ENCODE data around the gene SLC35E2B.
"Not testable (repeated sequence)": the region's sequence is repeated elsewhere in the genome, so short reads cannot be mapped to it uniquely, and the experiment has no call there.

Gene SLC35E2B

GRCh38 chr1:1692714-1693647, at the start of gene SLC35E2B:
TSS of gene SLC35E2B (minus strand) at chr1:1692795. CDS start at chr1:1676699, 16,096 bp downstream.
- H3K9me3 Mint-ChIP-seq, H3K36me3 Mint-ChIP-seq, H3K4me1 Mint-ChIP-seq, H3K27me3 Mint-ChIP-seq: not testable (repeated sequence)
- Mint-ChIP-seq H3K27ac (peak within 1 kb of the TSS; percentile 63), H3K4me3 (peak within 1 kb of the TSS; percentile 76)
- DNase-seq (ENCODE audit: low spot score in 2 of 2) (peak; percentile 96 to 99), ATAC-seq (ENCODE audit: low read depth) (peak; percentile 76)

- H3K4me3 Mint-ChIP-seq; DNase-seq (ENCODE audit: low spot score in 2 of 2); H3K27ac Mint-ChIP-seq; ATAC-seq (ENCODE audit: low read depth); H3K4me1 Mint-ChIP-seq; H3K9me3 Mint-ChIP-seq; H3K27me3 Mint-ChIP-seq; H3K36me3 Mint-ChIP-seq: not testable (repeated sequence)
Measured at GRCh38 chr1:1741013-1741412, 48.4 kb upstream of the SLC35E2B start.

- not testable (repeated sequence) for H3K27ac Mint-ChIP-seq; H3K27me3 Mint-ChIP-seq; DNase-seq (ENCODE audit: low spot score in 2 of 2); H3K9me3 Mint-ChIP-seq; H3K4me3 Mint-ChIP-seq; H3K4me1 Mint-ChIP-seq; H3K36me3 Mint-ChIP-seq
- ATAC-seq (ENCODE audit: low read depth), result peak; percentile 53
Measured at GRCh38 chr1:1738799-1739337, 46.3 kb upstream of the SLC35E2B start.

GRCh38 chr1:1737675-1738590, 45.3 kb upstream of the SLC35E2B start:
- not testable (repeated sequence) for H3K4me3 Mint-ChIP-seq, H3K4me1 Mint-ChIP-seq, H3K27me3 Mint-ChIP-seq, H3K9me3 Mint-ChIP-seq, H3K36me3 Mint-ChIP-seq
- DNase-seq (ENCODE audit: low spot score in 2 of 2), result peak in 1 of 2 donors; percentile 27
- ATAC-seq (ENCODE audit: low read depth), result peak; percentile 72
- peak overlapping the region; percentile 24 for H3K27ac Mint-ChIP-seq

GRCh38 chr1:1732381-1732780, 39.8 kb upstream of the SLC35E2B start:
- Mint-ChIP-seq H3K4me1 (no peaks in the 10 kb centered on the region), H3K27me3 (no peaks in the 10 kb centered on the region), H3K27ac (no peak overlapping the region), H3K36me3 (peaks cover 6% of the 10 kb centered on the region), H3K4me3 (no peak overlapping the region), H3K9me3 (no peaks in the 10 kb centered on the region)
- DNase-seq (ENCODE audit: low spot score in 2 of 2), result no peak
- ATAC-seq (ENCODE audit: low read depth), result no peak

- H3K4me1 Mint-ChIP-seq, result no peaks in the 10 kb centered on the region
- ATAC-seq (ENCODE audit: low read depth) (no peak), DNase-seq (ENCODE audit: low spot score in 2 of 2) (no peak)
- H3K27ac Mint-ChIP-seq, result peak overlapping the region; percentile 35
- H3K9me3 Mint-ChIP-seq, result no peaks in the 10 kb centered on the region
- H3K27me3 Mint-ChIP-seq, result no peaks in the 10 kb centered on the region
- H3K36me3 Mint-ChIP-seq, result peaks cover 6% of the 10 kb centered on the region
- H3K4me3 Mint-ChIP-seq, result no peak overlapping the region
Measured at GRCh38 chr1:1730870-1731269, 38.3 kb upstream of the SLC35E2B start.

- not testable (repeated sequence) for H3K4me3 Mint-ChIP-seq; H3K27ac Mint-ChIP-seq; DNase-seq (ENCODE audit: low spot score in 2 of 2); H3K9me3 Mint-ChIP-seq; H3K27me3 Mint-ChIP-seq; ATAC-seq (ENCODE audit: low read depth); H3K4me1 Mint-ChIP-seq; H3K36me3 Mint-ChIP-seq
Measured at GRCh38 chr1:1730230-1730629, 37.6 kb upstream of the SLC35E2B start.

- not testable (repeated sequence) for H3K27ac Mint-ChIP-seq; H3K36me3 Mint-ChIP-seq; H3K9me3 Mint-ChIP-seq; ATAC-seq (ENCODE audit: low read depth); DNase-seq (ENCODE audit: low spot score in 2 of 2); H3K27me3 Mint-ChIP-seq; H3K4me1 Mint-ChIP-seq; H3K4me3 Mint-ChIP-seq
Measured at GRCh38 chr1:1729116-1729816, 36.7 kb upstream of the SLC35E2B start.

GRCh38 chr1:1728308-1729005, 35.9 kb upstream of the SLC35E2B start:
- not testable (repeated sequence) for H3K4me1 Mint-ChIP-seq; H3K27me3 Mint-ChIP-seq; DNase-seq (ENCODE audit: low spot score in 2 of 2); H3K9me3 Mint-ChIP-seq; H3K36me3 Mint-ChIP-seq; ATAC-seq (ENCODE audit: low read depth)
- H3K27ac Mint-ChIP-seq, result peak overlapping the region; percentile 41
- peak overlapping the region; percentile 43 for H3K4me3 Mint-ChIP-seq

- H3K9me3 Mint-ChIP-seq, result not testable (repeated sequence)
Measured at GRCh38 chr1:1727131-1727651, 34.6 kb upstream of the SLC35E2B start.

GRCh38 chr1:1726088-1726487, 33.5 kb upstream of the SLC35E2B start:
- not testable (repeated sequence) for H3K4me1 Mint-ChIP-seq; H3K27me3 Mint-ChIP-seq; H3K9me3 Mint-ChIP-seq; H3K27ac Mint-ChIP-seq; ATAC-seq (ENCODE audit: low read depth); DNase-seq (ENCODE audit: low spot score in 2 of 2); H3K36me3 Mint-ChIP-seq
- peak overlapping the region; percentile 43 for H3K4me3 Mint-ChIP-seq

More at GRCh38 chr1:1727131-1727651, 34.6 kb upstream of the SLC35E2B start:
- not testable (repeated sequence) for H3K27me3 Mint-ChIP-seq; DNase-seq (ENCODE audit: low spot score in 2 of 2); H3K4me3 Mint-ChIP-seq; ATAC-seq (ENCODE audit: low read depth); H3K4me1 Mint-ChIP-seq; H3K36me3 Mint-ChIP-seq; H3K27ac Mint-ChIP-seq

GRCh38 chr1:1724035-1724864, 31.7 kb upstream of the SLC35E2B start, which contains the start of gene CDK11A:
TSS of gene CDK11A (minus strand) at chr1:1724357. CDS start at chr1:1722818, 1,539 bp downstream.
- not testable (repeated sequence) for H3K9me3 Mint-ChIP-seq, H3K4me1 Mint-ChIP-seq, H3K27me3 Mint-ChIP-seq, H3K36me3 Mint-ChIP-seq
- peak within 1 kb of the TSS; percentile 94 for H3K4me3 Mint-ChIP-seq
- ATAC-seq (ENCODE audit: low read depth) (peak; percentile 89), DNase-seq (ENCODE audit: low spot score in 2 of 2) (peak; percentile 92 to 93)
- H3K27ac Mint-ChIP-seq, result peak within 1 kb of the TSS; percentile 89

All from memory B cell (primary cell).